ENCODE data around the gene SERPINE2.

SERPINE2 gene

DNA sequence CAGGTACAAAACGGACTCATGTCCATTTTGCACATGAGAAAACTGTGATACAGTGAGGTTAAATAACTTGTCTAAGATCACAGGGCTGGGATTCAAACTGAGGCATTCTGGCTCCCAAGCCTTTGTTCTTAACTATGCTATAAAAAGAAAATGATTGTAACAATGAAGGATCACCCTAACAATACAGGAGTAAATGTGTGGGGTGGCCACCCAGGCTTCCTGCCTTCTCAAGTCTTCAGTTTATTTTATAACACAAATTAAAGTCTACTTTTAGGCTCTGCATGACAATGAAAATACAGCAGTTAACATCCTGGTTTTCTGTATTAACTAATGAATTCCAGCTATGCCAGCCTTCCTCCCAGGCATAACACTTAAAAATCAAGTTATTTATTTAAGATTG, 101.6 kb downstream of the SERPINE2 start:
- no peak for FAIRE-seq

DNA sequence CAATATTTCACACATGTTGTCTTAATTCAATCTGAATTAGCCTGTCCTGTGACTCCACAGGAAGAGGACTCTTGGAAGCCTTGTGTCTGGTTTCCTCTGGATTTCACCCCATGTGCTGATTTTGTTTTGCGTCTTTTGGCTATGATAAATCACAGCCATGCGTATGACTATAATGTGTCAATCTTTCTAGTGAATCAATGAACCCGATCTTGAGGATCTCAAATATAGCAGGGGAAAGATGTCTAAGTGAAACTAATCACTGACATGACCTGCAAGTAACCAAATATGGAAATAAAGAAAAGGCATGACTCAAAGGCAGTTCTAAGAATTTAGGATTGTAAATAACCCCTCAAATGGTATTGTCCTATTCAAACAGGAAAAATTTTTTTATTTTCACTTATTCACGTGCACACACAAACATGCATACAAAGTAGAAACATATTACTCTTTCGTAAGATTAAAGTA, 102.2 kb downstream of the SERPINE2 start:
- FAIRE-seq: no peak

DNA sequence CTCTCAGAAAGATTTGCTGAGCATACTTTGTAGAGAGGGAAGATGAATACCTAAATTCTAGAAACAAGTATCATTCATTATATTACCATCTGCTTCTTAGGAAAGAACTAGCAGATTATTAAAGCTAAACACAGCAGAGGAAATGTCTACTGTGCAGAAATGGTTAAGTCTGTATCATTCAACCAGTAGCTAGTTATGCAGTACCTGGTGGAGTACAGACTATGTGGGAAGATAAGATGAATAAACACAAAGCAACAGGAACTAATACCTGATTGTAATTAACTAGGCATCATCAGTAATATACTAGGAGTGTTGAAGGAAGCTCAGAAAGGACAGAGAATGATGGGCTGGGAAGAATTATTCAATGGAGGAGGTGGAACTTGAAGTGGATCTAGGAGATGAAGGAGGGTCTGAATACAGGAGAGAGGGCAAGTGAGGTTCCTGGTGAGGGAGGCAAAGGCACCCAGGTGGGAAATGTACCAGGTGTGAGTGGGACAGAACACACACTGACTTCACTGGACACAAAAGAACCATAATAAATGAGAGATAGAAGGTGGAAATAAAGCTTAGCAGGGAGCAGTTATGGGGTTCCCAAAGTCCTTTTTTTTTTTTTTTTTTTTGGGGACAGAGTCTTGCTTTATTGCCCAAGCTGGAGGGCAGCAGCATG, 103.5 kb downstream of the SERPINE2 start:
- FAIRE-seq: no peak

DNA sequence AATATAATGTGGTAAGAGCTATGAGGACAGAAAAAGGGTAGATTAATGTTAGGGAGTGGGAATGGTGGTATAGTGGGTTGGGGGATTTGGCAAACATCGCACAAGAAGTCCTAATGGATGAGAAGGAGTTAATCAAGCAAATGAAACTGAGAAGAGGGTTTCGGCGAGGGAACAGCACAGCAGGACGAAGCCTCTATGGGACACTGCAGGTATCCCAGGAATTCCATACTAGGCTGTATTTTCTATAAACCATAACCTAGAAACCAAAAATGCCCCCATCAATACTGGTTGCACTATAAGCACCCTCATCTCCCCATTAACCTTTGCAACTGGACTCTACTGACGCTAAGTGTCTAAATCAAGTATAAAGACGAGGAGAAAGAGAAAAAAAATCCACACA, 104.2 kb downstream of the SERPINE2 start:
- no peak for FAIRE-seq

DNA sequence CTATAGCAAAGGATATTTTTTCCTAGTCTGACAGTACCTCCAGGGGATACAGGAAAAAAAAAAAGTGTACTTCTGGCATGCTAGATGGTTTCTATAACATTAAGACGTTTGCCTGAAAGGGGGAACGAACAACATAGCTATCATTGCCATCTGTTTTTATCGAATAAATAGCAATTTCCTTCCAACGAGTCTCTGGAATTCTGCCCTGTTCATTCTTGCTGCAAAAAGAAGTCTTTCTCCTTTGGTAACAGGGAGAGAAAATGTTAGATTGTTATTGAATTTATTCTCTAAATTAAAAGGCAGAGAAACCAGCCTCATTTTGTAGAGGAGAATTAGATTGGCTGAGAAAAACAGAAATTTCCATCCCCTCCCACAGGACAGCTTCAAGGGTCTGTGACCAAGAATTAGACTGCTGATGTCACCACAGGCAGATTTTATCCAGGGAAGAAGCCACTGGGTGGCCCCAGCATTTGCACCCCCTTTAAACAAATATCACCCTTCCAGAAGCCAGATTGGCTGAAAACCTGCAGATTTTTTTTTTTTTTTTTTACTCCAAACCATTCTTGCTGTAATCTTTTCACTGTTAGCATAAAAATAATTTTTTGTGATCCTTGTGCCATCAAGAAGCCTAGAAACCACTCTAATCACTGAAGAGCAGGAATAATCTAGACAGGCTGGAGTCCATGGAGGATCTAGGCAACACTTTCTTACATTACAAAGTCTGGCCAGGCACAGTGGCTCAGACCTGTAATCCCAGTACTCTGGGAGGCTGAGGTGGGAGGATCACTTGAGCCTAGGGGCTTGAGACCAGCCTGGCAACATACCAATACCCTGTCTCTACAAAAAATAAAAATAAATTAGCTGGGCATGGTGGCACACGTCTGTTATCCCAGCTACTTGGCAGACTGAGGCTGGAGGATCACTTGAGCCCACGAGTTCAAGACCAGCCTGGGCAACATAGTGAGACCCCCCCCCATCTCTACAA, 106.0 kb downstream of the SERPINE2 start:
- no peak for FAIRE-seq

DNA sequence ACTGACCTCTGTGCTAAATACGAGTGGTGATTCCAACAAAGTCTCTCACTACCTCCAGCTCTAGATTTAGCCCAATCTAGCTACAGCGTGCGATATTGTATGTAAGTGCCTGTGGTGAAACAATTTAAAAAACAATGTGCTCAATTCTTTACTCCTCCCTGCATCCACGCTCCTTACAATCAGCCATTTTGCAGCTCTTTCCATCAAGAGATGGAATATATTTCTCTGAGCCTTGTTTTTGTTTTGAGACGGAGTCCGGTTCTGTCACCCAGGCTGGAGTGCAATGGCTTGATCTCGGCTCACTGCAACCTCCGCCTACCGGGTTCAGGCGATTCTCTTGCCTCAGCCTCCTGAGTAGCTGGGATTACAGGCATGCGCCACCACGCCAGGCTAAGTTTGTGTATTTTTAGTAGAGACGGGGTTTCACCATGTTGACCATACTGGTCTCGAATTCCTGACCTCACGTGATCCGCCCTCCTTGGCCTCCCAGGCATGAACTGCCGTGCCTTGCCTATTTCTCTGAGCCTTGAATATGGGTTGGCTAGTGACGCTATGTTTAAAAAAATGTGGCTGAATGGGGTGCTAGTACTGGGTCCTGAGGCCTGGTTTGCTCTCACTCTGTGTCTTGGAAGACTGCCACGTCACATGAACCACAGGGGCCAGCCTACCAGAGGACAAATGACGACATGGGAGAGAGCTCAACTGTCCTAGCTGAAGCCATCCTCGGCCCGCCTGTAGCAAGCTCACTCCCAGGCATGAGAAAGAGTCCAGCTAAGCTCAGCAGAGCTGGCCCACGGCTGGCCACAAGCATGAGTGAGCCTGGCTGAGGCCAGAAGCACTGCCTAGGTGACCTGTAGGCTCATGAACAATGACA, 108.7 kb downstream of the SERPINE2 start:
- no peak for FAIRE-seq

DNA sequence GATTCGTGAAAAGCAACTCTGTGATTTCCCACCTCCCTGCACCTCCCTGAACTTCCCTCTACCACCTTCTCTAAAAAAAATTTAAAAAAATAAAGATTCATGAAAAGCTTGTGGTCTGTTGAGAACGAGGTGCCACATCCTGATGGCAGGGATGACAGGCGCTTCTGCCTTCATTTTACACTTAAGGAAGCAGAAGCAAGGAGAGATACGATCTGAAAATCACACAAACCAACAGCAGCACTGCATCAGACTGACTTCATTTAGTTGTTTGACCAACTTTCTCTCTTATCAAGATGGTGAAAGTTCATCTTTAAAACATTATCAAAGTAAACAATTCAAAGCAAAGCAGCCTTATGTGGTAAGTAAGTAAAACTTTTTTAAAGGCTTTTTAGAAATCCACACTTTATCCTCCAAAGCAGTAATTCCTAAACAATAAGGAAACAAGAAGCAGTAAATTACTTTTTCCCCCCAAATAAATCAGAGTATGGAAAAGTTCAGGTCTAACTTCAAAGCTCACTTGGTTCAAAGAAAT, 109.4 kb downstream of the SERPINE2 start:
- no peak for FAIRE-seq

DNA sequence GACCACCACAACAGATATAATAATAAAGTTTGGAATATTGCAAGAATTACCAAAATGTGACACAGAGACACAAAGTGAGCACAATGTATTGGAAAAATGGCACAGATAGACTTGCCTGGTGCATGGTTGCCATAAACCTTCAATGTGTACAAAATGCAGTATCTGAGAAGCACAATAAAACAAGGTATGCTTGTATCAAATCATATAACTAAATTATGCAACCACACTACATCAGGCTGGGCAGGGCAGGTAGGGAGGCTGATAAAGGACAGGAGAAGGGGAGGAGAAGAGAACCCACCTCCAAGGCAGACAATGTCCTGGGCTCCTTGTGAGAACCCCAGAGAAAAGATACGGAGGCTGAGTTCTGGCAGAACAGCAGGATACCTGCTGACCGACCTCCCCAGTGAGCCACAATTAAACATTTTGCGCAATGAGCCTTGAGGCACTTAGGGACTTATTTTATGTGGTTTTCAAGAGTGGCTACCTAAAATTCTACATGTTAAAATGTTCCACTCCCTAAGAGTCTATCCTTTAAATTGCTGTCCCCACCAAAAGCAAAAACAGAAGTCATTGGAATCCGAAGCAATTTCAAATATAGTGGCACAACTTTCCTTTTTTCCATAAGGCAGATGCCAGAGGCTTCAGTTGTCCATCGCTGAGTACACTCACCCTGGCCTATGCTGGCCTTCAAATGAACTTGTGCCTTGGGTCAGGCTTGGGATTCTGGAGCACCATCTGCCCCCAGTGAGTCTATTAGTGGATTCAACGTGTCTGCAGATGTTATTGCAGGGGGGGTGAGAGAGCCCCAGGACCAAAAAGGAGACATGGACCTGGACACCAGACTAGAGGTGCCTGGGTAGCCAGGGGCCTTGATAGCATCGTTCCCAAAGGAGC, 110.7 kb downstream of the SERPINE2 start:
- FAIRE-seq: no peak

DNA sequence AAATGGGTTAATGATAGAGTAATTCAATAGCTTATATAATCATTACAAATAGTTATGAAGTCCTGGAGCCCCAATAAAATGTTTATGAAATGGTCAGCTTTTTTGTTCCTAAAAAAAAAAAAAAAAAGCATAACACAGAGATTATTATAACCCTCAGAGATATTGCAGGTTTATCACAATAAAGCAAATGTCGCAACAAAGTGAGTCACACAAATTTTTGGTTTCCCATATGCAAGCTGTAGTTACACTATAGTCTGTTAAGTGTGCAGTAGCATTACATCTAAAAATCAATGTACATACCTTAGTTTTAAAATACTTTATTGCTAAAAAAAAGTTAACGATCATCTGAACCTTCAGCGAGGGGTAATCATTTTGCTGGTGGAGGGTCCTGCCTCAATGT, 114.0 kb downstream of the SERPINE2 start:
- FAIRE-seq: no peak

Measured in A204.1 (cell line).